K562 (cell line): Measurements from ENCODE around the gene ITPKB. TPM values are rescaled to one million over a fixed set of nuclear protein-coding genes. Genes with fewer than 3 reads are reported as not detected.

ENCODE experiments used
- E2F1 ChIP-seq: sonication (generic); formaldehyde crosslinking; IDR thresholded peaks from 2 replicates; pipeline ENCODE4 v1.8.1; 2023; ENCODE audit warnings: mild to moderate bottlenecking, missing genetic modification reagents, moderate library complexity
- GTF2E2 ChIP-seq: fragments of 200-800 bp; sonication (Bioruptor generic); IDR thresholded peaks from 2 replicates; pipeline ENCODE4 v1.6.1; 2016; ENCODE audit warnings: missing genetic modification characterization, missing compliant biosample characterization
- NRF1 ChIP-seq, 2 experiments: fragments of 450-650 bp; IDR thresholded peaks in 1 of 2; conservative IDR thresholded peaks in 1 of 2; 2 replicates each; pipeline ENCODE4 v1.6.1; 2014; ENCODE audit warnings: mild to moderate bottlenecking in 2 of 2
- TFAP4 ChIP-seq: sonication (generic); formaldehyde crosslinking; IDR thresholded peaks from 2 replicates; pipeline ENCODE4 v1.8.0; 2022; ENCODE audit warnings: missing genetic modification reagents, mild to moderate bottlenecking, moderate library complexity, borderline replicate concordance
- ZNF431 ChIP-seq: sonication (generic); formaldehyde crosslinking; IDR thresholded peaks from 2 replicates; pipeline ENCODE4 v1.8.0; 2022; ENCODE audit warnings: mild to moderate bottlenecking, missing genetic modification reagents
- ZNF511 ChIP-seq: sonication (generic); formaldehyde crosslinking; IDR thresholded peaks from 2 replicates; pipeline ENCODE4 v1.8.0; 2022; ENCODE audit warnings: mild to moderate bottlenecking, missing genetic modification reagents
- polyA plus RNA-seq, 8 experiments: library from polyadenylated mRNA; depleted of rRNA in 4 of 8; stranded (reverse) in 5 of 8; unstranded in 3 of 8; fragments of >200 nt; fragmentation: Nextera tagmentation in 2 of 8; fragmentation: Illumina TruSeq in 1 of 8; extraction: Ambion mirVana in 2 of 8; extraction: Trizol in 1 of 8; gene quantifications; 2 replicates each; pipeline versions ENCODE4 v1.2.1 to v1.2.3, GENCODE V29; 2011 to 2014; ENCODE audit warnings: inconsistent platforms in 1 of 8, missing spikeins in 1 of 8
- total RNA-seq, 7 experiments: library from RNA; depleted of rRNA in 6 of 7; stranded (reverse); fragments of >200 nt in 6 of 7; fragmentation: Illumina TruSeq in 2 of 7; extraction: Trizol in 2 of 7; gene quantifications; 2 replicates each; pipeline versions ENCODE4 v1.2.1 to v1.2.3, GENCODE V29; 2011 to 2021; ENCODE audit warnings: low replicate concordance in 1 of 7
- TF ChIP-seq, protein P1 (sequence below): sonication (generic); formaldehyde crosslinking; IDR thresholded peaks from 2 replicates; pipeline ENCODE4 v1.8.1; 2023; ENCODE audit warnings: mild to moderate bottlenecking, missing genetic modification reagents
- TF ChIP-seq, protein P2 (sequence below): sonication (generic); formaldehyde crosslinking; IDR thresholded peaks from 2 replicates; pipeline ENCODE4 v1.5.0; 2020; ENCODE audit warnings: missing genetic modification reagents
- TF ChIP-seq, protein P3 (sequence below): fragments of 250-450 bp; sonication (Bioruptor Pico); IDR thresholded peaks from 2 replicates; pipeline ENCODE4 v1.4.0; 2020

Gene ITPKB
- total and polyA plus RNA-seq, 9 of the 15 experiments (the other 6 are each of a cell fraction or from before 2014, with no cell fraction given): 0.01 to 0.22 TPM; not detected in 7

DNA sequence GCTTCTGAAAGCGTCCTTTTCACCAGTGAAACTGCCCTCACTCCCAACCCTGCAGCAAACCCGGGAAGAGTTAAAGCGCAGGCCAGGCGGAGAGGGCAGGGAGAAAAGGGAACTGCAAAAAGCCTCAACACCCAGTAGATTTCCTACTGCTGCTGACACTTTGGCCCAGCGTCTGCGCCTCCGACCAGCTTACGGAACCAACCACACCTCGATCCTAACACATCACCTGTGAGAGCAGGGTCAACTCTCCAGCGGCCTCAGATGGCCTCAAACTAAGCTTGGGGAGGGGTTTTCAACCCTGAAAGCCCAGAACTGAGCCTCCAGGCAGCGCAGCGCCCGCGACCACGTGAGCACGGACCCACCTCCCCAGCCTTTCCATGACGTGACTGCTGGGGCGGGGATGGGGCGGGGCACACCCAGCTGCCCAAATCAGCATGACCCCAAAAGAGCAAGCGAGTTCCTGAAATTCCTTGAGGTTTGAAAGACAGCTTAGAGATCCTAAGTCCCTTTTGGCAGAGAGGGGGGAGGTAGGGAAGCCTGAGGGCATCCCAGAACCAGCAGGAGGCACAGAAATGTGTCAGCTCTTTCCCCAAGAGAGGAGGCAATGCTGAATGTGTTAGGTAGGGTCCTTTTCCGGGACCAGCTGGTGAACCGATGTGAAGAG lies 59.1 kb downstream of the ITPKB start (continued):
- TF ChIP-seq ZNF431 (CRISPR knock-in tag) (0 out of 2 replicates have a peak, but pooled peaks have one; percentile 26), NRF1 (conservative IDR thresholded peaks at IDR 0.05 in 1 of 2, IDR thresholded peaks at IDR 0.05 in 1 of 2) (peak; percentile 56 to 68), ZNF511 (CRISPR knock-in tag) (0 out of 2 replicates have a peak, but pooled peaks have one; percentile 69), TFAP4 (peak; percentile 68; the same call in 1 of the 2 replicates), GTF2E2 (tag) (no peak), E2F1 (no peak)
- TF ChIP-seq, protein P1, sequence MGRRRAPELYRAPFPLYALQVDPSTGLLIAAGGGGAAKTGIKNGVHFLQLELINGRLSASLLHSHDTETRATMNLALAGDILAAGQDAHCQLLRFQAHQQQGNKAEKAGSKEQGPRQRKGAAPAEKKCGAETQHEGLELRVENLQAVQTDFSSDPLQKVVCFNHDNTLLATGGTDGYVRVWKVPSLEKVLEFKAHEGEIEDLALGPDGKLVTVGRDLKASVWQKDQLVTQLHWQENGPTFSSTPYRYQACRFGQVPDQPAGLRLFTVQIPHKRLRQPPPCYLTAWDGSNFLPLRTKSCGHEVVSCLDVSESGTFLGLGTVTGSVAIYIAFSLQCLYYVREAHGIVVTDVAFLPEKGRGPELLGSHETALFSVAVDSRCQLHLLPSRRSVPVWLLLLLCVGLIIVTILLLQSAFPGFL (CRISPR knock-in tag): no peak
- TF ChIP-seq, protein P2, sequence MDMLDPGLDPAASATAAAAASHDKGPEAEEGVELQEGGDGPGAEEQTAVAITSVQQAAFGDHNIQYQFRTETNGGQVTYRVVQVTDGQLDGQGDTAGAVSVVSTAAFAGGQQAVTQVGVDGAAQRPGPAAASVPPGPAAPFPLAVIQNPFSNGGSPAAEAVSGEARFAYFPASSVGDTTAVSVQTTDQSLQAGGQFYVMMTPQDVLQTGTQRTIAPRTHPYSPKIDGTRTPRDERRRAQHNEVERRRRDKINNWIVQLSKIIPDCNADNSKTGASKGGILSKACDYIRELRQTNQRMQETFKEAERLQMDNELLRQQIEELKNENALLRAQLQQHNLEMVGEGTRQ (CRISPR knock-in tag): peak; percentile 86
- TF ChIP-seq, protein P3, sequence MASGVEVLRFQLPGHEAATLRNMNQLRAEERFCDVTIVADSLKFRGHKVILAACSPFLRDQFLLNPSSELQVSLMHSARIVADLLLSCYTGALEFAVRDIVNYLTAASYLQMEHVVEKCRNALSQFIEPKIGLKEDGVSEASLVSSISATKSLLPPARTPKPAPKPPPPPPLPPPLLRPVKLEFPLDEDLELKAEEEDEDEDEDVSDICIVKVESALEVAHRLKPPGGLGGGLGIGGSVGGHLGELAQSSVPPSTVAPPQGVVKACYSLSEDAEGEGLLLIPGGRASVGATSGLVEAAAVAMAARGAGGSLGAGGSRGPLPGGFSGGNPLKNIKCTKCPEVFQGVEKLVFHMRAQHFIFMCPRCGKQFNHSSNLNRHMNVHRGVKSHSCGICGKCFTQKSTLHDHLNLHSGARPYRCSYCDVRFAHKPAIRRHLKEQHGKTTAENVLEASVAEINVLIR: no peak; the same call in 1 of the 2 replicates
